Measurements from ENCODE around the gene MAML2.

The MAML2 gene

GRCh38 chr11:96178049-96178886, 164.7 kb downstream of the MAML2 start:
- no peak for DNase-seq

- no peak for DNase-seq
Observed at GRCh38 chr11:96177146-96177545, 165.8 kb downstream of the MAML2 start.

- no peak for DNase-seq
Observed at GRCh38 chr11:96173906-96174305, 169.1 kb downstream of the MAML2 start.

- no peak for DNase-seq
Observed at GRCh38 chr11:96173422-96173821, 169.6 kb downstream of the MAML2 start.

- no peak for DNase-seq
Observed at GRCh38 chr11:96172604-96173003, 170.4 kb downstream of the MAML2 start.

- DNase-seq: no peak
Observed at GRCh38 chr11:96169250-96169649, 173.7 kb downstream of the MAML2 start.

GRCh38 chr11:96168623-96169022, 174.4 kb downstream of the MAML2 start:
- no peak for DNase-seq

- DNase-seq: no peak
Observed at GRCh38 chr11:96167787-96168186, 175.2 kb downstream of the MAML2 start.

- DNase-seq: no peak
Observed at GRCh38 chr11:96167203-96167758, 175.7 kb downstream of the MAML2 start.

GRCh38 chr11:96162816-96163499, 180.0 kb downstream of the MAML2 start:
- DNase-seq: no peak

GRCh38 chr11:96161307-96162089, 181.5 kb downstream of the MAML2 start:
- DNase-seq: no peak

GRCh38 chr11:96160732-96161306, 182.2 kb downstream of the MAML2 start:
- DNase-seq: no peak

GRCh38 chr11:96159968-96160367, 183.0 kb downstream of the MAML2 start:
- no peak for DNase-seq

GRCh38 chr11:96158126-96158525, 184.9 kb downstream of the MAML2 start:
- no peak for DNase-seq

- no peak for DNase-seq
Observed at GRCh38 chr11:96157517-96157873, 185.5 kb downstream of the MAML2 start.

GRCh38 chr11:96156379-96156722, 186.6 kb downstream of the MAML2 start:
- no peak for DNase-seq

- no peak for DNase-seq
Observed at GRCh38 chr11:96155627-96156378, 187.2 kb downstream of the MAML2 start.

- no peak for DNase-seq
Observed at GRCh38 chr11:96154802-96155520, 188.0 kb downstream of the MAML2 start.

GRCh38 chr11:96152623-96153022, 190.4 kb downstream of the MAML2 start:
- DNase-seq: no peak

- DNase-seq: no peak
Observed at GRCh38 chr11:96151501-96151900, 191.5 kb downstream of the MAML2 start.

GRCh38 chr11:96150609-96151008, 192.4 kb downstream of the MAML2 start:
- DNase-seq: no peak
